Urothelium cell line (cell line): ENCODE measurements around the gene ATXN2.
"Not testable (repeated sequence)": the region's sequence is repeated elsewhere in the genome, so short reads cannot be mapped to it uniquely, and the experiment has no call there.

Experiments used
- DNase-seq: peaks from one replicate; pipeline ENCODE4 v3.0.0; 2011; ENCODE audit warnings: low spot score, mixed read lengths
- FAIRE-seq: peaks from 2 replicates; lab custom pipeline; 2011; peaks lifted over from hg19 to GRCh38; lab: Jason Lieb, UNC

The ATXN2 gene

DNA sequence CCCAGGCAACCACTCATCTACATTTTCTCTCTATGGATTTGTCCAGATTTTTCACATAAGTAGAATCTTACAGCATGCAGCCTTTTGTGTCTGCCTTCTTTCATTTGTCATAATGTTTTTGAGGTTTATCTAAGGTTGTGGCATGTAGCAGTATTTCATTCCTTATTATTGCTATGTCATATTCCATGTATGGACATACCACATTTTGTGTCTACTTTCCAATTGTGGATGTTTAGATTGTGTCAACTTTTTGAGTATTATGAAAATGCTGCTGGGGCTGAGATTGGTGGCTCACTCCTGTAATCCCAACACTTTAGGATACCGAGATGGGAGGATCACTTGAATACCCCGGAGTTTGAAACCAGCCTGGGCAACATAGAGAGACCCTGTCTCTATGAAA, 3.2 kb upstream of the ATXN2 start:
- no peak for DNase-seq
- no peak for FAIRE-seq

DNA sequence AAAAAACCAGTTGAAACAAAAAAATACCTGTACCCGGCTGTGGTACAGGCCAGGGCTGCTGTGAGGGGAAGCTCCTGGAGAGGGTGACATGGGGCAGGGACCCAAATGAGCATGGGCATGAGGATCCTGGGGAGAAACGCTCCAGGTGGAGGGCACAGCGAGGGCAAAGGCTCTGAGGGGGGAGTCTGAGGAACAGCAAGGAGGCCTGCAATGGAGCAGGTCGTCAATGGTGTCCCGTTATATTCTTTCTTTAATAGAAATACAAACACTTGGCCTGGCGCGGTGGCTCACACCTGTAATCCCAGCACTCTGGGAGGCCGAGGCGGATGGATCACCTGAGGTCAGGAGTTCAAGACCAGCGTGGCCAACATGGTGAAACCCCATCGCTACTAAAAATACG, 1.9 kb upstream of the ATXN2 start:
- DNase-seq, FAIRE-seq: not testable (repeated sequence)

DNA sequence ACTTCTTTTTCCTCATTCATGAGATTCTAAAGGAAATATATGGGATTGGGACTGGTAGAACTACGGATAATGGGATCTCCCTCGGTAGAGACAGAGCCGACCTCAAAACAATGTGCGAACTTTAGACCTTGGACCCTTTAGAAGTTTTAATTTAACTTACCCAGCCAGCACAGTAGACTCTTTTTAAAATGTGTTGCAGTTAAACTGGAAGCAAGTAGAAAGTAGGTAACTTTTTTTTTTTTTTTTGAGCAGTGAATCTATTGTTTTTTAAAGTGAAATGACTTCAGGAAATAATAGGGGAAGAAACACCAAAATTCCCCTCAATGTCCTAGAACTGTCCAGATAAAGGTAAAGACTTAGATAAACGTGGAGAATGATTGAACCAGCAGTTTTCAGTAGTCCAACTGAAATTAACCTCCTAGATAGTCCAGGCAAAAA, 1.1 kb upstream of the ATXN2 start:
- FAIRE-seq (no peak), DNase-seq (no peak)

DNA sequence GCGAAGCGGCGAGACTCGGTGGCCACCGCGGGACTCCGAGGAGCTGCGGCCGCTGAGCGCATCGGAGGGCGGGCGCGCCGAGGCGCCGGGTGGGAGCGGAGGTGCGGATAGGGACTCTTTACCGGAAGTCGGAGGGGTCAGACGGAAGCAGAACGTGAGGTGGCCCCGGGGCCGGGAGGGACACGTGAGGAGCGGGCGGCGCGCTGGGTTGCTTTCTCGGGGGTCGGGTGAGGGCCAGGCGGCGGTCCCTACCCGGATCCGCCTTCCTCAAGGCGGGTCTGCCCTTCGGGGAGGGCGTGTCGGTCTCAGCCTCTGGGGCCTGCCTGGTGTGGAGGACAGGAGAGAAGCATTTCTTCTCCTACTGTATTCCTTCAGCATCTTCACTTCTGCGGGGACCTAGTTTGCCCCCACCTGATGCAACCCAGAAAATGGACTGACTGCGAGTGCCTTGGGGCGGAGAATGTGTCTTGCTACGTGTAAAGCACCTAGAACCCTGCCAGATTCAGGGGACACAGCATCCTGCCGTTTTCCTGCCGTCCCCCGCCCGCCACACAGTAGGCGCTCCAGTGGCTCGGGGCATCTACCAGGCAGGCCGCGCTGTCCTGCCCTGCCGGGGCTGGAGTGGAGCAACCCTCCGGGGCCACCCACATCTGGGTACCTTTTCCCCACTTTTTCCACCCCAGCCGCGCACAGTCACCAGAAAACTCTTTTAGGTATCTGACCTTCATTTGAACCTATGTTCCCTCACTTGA, 514 bp upstream of the ATXN2 start:
- FAIRE-seq (peak; percentile 23), DNase-seq (peak; percentile 96)

DNA sequence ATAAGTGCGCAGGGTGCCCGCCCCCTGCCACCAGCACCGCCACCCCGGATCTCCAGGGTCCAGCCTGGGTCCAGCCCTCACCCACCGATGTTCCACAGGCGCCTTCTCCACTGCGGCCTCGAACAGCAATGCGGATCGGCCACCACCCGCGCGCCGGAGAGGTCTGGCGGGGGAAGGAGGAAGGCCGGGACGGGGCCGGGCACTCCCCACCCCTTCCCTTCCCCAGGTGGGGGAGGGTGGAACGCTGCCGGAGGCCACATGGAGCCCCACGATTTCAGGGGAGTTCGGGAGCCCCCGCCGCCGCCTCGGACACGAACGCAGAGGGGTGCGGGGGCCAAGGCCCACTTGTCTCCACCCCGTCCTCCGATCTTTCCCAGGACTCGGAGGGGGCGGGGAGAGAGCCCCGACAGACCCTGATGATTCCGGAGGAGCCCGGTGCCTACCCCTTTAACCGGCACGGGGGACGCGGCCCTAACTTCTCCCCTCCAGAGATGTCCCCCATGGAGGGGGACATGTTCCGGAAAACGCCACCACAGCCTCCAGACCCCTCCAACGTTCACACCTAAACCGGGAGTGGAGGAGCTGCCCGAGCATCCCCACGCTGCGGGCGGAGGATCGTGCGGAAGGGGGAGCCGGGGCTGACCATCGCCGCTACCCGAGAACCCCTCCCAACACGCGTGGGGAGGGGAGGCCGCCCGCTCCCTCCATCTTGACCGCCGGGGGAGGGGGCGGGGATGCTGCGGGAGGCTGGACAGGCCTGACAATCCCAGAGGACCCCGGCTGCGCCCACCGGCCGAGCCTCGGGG, 1.1 kb downstream of the ATXN2 start:
- DNase-seq (peak; percentile 35), FAIRE-seq (no peak)

DNA sequence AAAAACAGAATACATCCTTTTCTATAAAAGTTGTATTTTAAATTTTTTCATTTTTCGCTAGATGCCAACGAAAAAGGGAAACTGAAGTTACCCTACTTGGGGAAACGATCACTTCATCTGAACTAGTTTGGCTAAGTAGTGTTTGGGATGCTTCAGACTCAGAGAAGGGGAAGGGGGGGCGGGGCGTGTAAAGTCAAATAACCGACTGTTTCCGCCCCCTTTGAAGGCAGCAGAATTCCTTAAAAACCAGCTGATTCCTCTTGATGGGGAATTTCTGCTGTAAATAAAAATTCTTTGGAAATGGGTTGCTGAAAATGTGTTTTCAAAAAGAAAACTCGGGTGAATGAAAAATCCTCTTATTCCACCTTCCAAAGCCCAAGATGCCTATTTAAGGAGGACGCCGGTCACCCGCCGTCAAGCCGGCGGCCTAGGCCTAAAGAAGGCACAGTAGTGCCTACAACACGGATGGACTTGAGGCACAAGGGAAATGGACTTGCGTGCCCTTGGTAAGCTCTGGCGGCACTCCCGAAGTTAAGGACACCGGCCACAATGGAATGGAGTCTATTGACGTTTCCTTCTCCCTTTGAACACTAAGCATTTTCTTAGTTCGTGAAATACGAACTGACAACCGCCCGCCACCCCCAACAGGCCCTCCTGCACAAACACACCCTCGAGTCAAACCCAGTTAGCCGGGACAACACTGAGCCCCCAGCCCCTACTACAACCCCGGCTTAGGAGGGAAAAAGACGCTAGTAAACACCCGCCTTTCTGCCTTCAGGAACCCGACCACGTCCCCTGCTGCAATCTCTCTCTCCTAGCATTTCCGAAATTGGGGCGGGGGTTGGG, 1.9 kb downstream of the ATXN2 start:
- FAIRE-seq (no peak), DNase-seq (peak; percentile 38)

DNA sequence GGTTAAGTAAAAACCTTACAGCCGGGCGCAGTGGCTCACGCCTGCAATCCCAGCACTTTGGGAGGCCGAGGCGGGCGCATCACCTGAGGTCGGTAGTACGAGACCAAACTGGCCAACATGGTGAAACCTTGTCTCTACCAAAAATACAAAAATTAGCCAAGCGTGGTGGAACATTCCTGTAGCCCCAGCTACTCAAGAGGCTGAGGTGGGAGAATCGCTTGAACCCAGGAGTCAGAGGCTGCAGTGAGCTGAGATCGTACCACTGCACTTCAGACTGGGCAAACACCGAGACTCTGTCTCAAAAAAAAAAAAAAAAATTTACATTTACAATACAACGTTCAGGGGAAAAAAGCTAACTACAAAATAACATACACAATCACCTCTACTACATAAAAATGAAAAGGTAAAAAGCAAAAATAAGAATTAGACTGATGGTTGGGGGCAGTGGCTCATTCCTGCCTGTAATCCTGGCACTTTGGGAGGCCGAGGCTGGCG, 3.7 kb downstream of the ATXN2 start:
- DNase-seq, FAIRE-seq: not testable (repeated sequence)

DNA sequence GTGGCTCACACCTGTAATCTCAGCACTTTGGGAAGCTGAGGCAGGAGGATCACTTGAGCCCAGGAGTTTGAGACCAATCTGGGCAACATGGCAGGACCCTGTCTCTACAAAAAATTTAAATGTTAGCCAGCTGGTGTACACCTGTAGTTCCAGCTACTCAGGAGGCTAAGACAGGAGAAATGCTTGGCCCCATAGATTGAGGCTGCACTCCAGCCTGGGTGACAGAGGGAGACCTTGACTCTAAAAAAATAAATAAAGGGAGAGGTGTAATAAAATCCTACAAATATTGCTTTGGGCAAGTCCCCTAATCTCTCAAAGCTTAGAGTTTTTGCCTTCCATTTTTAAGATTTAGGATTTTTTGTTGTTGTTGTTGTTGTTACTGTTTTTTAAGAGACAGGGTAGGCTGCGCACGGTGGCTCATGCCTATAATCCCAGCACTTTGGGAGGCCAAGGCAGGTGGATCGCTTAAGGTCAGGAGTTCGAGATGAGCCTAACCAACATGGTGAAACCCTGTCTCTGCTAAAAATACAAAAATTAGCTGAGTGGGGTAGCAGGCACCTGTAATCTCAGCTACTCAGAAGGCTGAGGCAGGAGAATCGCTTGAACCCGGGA, 7.6 kb downstream of the ATXN2 start:
- not testable (repeated sequence) for FAIRE-seq

DNA sequence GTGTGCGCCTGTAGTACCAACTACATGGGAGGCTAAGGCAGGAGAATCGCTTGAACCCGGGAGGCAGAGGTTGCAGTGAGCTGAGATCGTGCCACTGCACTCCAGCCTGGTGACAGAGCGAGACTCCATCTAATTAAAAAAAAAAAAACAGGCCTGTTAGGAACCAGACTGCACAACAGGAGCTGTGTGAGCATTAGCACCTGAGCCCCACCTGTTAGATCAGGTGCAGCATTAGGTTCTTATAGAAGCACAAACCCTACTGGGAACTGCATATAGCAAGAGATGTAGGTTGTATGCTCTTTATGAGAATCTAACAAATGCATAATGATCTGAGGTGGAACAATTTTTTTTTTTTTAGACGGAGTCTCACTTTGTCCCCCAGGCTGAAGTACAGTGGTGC, 8.6 kb downstream of the ATXN2 start:
- FAIRE-seq (no peak), DNase-seq (no peak)

More for the DNA sequence above, 7.6 kb downstream of the ATXN2 start:
- DNase-seq: not testable (repeated sequence)

DNA sequence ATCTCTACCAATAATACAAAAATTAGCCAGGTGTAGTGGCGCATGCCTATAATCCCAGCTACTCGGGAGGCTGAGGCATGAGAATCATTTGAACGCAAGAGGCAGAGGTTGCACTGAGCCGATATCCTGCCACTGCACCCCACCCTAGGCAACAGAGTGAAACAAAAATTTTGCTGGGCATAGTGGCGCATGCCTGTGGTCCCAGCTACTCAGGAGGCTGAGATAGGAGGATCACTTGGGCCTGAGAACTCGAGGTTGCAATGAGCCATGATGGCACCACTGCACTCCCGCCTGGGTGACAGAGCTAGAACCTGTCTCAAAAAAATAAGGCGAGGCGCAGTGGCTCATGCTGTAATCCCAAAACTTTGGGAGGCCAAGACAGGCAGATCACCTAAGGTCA, 9.5 kb downstream of the ATXN2 start:
- DNase-seq (no peak), FAIRE-seq (no peak)

DNA sequence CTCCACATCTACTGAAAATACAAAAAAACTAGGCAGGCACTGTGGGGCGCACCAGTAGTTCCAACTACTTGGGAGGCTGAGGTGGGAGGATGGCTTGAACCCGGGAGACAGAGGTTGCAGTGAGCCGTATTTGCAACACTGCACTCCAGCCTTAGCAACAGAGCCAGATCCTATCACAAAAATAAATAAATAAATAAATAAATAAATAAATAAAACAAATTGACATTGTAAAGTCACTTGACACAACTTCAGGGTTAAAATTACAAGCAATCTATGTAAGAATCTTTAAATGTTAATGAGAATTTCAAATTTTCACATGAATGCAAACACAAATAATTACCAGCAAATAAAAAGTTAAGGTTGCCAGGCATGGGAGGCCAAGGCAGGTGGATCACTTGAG, 11.1 kb downstream of the ATXN2 start:
- DNase-seq (no peak), FAIRE-seq (no peak)

DNA sequence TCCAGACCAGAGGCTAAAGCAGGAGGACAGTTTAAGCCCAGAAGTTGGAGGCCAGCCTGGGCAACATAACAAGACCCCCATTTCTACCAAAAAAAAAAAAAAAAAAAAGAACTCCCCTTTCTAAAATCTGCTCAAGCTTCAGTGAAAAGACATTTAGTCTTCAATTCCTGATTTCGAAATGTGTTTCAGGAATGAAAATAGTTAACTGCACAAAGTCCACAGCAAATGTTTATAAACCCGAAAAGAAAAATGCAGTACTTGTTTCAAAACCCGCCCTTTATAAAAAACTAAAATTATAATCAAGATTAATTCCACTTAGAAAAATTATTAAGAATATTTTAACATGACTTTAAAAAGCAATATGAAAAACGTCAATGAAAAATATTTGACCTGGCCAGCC, 12.1 kb downstream of the ATXN2 start:
- DNase-seq (no peak), FAIRE-seq (no peak)

DNA sequence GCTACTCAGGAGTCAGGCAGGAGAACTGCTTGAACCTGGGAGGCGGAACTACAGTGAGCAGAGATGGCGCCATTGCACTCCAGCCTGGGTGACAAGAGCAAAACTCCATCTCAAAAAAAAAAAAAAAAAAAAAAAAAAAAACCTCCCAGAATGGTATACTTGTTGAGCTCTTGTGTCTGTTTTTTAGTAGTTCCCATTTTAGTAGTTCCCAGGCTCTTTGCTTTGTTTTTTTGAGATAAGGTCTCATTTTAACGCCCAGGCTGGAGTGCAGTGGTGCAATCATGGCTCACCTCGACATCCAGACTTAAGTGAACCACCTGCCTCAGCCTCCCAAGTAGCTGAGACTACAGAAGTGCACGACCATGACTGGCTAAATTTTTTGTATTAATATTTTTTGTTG, 13.4 kb downstream of the ATXN2 start:
- DNase-seq (no peak), FAIRE-seq (no peak)

DNA sequence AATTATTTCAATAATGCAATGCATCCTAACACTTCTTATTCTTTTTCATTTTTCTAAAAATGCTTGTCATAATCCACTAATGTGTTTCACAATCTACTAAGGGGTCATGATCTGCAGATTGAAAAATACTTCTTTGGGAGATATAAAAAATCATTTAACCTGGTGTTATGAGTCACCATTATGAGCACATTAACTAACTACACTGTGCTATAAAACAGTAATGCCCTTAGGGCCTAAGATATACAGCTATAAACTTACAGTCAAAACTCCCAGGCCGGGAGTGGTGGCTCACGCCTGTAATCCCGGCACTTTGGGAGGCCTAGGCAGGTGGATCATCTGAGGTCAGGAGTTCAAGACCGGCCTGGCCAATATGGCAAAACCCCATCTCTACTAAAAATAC, 14.2 kb downstream of the ATXN2 start:
- FAIRE-seq (no peak), DNase-seq (no peak)

DNA sequence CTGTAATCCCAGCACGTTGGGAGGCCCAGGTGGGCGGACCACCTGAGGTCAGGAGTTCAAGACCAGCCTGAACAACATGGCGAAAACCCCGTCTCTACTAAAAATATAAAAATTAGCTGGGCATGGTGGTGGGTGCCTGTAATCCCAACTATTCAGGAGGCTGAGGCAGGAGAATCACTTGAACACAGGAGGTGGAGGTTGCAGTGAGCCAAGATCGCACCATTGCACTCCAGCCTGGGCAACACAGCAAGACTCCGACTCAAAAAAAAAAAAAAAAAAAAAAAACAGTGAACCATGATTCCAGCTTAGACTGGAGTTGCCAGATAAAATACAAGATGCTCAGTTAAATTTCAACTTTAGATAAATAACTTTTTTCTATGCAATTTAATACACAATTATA, 15.6 kb downstream of the ATXN2 start:
- FAIRE-seq, DNase-seq: not testable (repeated sequence)

DNA sequence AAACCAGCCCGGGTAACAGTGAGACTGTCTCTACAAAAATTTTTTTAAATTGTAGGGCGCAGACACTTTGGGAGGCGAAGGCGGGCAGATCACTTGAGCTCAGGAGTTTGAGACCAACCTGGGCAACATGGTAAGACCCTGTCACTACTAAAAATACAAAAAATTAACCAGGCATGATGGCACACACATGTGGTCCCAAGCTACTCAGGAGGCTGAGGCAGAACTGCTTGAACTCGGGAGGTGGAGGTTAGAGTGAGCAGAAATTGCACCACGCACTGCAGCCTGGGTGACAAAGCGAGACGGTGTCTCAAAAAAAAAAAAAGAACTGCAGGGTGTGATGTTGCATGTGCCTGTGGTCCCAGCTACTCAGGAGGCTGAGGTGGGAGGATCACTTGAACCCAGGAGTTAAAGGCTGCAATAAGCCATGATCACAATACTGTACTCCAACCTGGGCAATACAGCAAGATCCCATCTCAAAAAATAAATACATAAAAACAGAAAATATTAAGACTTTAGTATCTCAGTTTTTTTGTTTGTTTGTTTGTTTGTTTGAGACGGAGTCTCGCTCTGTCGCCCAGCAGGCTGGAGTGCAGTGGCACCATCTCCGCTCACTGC, 16.9 kb downstream of the ATXN2 start:
- no peak for FAIRE-seq

DNA sequence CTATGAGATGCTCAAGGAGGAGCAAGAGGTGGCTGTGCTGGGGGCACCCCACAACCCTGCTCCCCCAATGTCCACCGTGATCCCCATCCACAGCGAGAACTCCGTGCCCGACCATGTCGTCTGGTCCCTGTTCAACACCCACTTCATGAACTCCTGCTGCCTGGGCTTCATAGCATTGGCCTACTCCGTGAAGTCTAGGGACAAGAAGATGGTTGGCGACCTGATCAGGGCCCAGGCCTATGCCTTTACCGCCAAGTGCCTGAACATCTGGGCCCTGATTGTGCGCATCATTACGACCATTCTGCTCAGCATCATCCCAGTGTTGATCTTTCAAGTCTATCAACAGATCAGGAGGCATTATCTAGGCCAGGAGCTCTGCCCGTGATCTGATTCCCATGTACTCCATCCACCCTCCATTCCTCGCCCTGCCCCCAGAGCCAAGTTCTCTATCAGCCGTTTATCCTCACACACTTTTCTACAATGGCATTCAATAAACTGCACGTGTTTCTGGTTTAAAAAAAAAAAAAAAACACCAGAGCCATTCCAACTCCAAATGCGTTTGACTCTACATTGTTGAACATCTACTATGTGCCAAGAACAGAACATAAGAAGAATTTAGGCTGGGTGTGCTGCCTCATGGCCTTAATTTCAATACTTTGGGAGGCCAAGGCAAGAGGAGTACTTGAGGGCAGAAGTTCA, 17.5 kb downstream of the ATXN2 start:
- DNase-seq: no peak
- no peak for FAIRE-seq

More for the DNA sequence above, 16.9 kb downstream of the ATXN2 start:
- DNase-seq: no peak

DNA sequence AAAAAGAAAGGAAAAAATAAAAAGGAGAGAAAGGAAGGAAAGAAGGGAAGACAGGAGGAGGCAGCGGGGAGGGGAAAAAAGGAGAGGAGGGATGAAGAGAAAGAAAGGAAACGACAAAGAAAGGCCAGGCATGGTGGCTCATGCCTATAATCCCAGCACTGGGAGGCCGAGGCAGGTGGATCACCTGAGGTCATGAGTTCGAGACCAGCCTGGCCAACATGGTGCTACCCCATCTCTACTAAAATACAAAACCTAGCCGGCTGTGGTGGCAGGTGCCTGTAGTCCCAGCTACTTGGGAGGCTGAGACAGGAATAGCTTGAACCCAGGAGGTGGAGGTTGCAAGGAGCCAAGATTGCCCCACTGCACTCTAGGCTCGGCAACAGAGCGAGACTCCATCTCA, 18.4 kb downstream of the ATXN2 start:
- no peak for DNase-seq
- no peak for FAIRE-seq

DNA sequence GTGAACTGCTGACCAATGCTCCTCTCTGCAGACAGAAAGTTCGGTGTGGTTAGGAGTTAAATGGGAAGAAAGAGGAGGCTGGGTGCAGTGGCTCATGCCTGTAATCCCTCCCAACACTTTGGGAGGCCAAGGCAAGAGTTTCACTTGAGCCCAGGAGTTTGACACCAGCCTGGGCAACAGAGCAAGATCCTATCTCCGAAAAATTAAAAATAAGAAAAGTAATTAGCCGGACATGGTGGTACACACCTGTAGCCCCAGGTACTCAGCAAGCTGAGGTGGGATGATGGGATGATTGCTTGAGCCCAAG, 19.0 kb downstream of the ATXN2 start:
- no peak for DNase-seq
- no peak for FAIRE-seq

DNA sequence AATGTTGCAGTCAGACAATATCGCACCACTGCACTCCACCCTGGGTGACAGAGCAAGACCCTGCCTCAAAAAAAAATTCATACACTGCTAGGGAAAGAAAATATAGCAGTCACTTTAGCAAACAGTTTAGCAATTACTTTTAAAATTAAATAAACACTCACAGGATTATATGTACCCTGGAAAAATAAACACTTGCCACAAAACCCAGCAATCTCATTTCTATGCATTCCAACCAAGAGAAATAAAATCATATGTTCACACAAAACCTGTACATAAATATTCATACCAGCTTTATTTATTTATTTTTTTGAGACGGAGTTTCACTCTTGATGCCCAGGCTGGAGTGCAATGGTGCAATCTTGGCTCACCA, 20.2 kb downstream of the ATXN2 start:
- DNase-seq: no peak
- no peak for FAIRE-seq
